Liver (tissue), 9 donors: Measurements from ENCODE around the gene AHDC1. TPM values are rescaled to one million over a fixed set of nuclear protein-coding genes. Genes with fewer than 3 reads are reported as not detected.

Source experiments
- DNase-seq: peaks from one replicate; pipeline ENCODE4 v3.0.0-alpha.2; 2017; ENCODE audit warnings: low spot score
- H3K27ac ChIP-seq, 2 donors: one replicate each; pipeline ENCODE4 v1.7.0; 2013; ENCODE audit warnings: inconsistent platforms in 2 of 2, low read length in 2 of 2, control low read depth in 1 of 2, low read depth in 1 of 2, mild to moderate bottlenecking in 1 of 2
- H3K27me3 ChIP-seq, 4 donors: one replicate each; pipeline versions ENCODE4 v1.6.1 to v1.7.0; 2013; ENCODE audit warnings: low read length in 3 of 4, inconsistent platforms in 1 of 4, mild to moderate bottlenecking in 1 of 4, moderate library complexity in 1 of 4; ENCODE audit not compliant: control insufficient read depth in 4 of 4, insufficient read depth in 4 of 4
- H3K36me3 ChIP-seq, 4 donors: one replicate each; pipeline versions ENCODE4 v1.6.1 to v1.7.0; 2013; ENCODE audit warnings: low read length in 3 of 4, mild to moderate bottlenecking in 3 of 4, low read depth in 1 of 4, moderate library complexity in 1 of 4; ENCODE audit not compliant: control insufficient read depth in 4 of 4, insufficient read depth in 3 of 4
- H3K4me1 ChIP-seq, 4 donors: one replicate each; pipeline versions ENCODE4 v1.6.1 to v1.7.0; 2013; ENCODE audit warnings: low read length in 3 of 4, mild to moderate bottlenecking in 3 of 4, moderate library complexity in 1 of 4; ENCODE audit not compliant: control insufficient read depth in 4 of 4, insufficient read depth in 4 of 4
- H3K4me3 ChIP-seq, 3 donors: one replicate each; pipeline versions ENCODE4 v1.6.1 to v1.7.0; 2013; ENCODE audit warnings: low read length in 3 of 3, control low read depth in 1 of 3, low read depth in 1 of 3, mild to moderate bottlenecking in 1 of 3
- H3K9ac ChIP-seq, 2 donors: one replicate each; pipeline ENCODE4 v1.7.0; 2013; ENCODE audit warnings: low read length in 2 of 2, mild to moderate bottlenecking in 2 of 2, moderate library complexity in 2 of 2, control low read depth in 1 of 2, low read depth in 1 of 2
- H3K9me3 ChIP-seq, 4 donors: one replicate each; pipeline versions ENCODE4 v1.6.1 to v1.7.0; 2013; ENCODE audit warnings: low read length in 3 of 4; ENCODE audit not compliant: control insufficient read depth in 4 of 4
- EGR1 ChIP-seq, 2 donors: IDR thresholded peaks; 2 replicates each; pipeline ENCODE4 v1.6.1; 2016 to 2018; ENCODE audit warnings: antibody characterized with exemption in 2 of 2, low read depth in 2 of 2
- FOXA1 ChIP-seq: IDR thresholded peaks from 2 replicates; pipeline ENCODE4 v1.6.1; 2016; ENCODE audit warnings: antibody characterized with exemption
- FOXA2 ChIP-seq: IDR thresholded peaks from 2 replicates; pipeline ENCODE4 v1.6.1; 2016; ENCODE audit warnings: antibody characterized with exemption
- GABPA ChIP-seq, 2 donors: IDR thresholded peaks in 1 of 2; conservative IDR thresholded peaks in 1 of 2; 2 replicates each; pipeline ENCODE4 v1.6.1; 2016; ENCODE audit warnings: antibody characterized with exemption in 2 of 2, mild to moderate bottlenecking in 1 of 2, moderate library complexity in 1 of 2
- HNF4A ChIP-seq, 2 donors: conservative IDR thresholded peaks; 2 replicates each; pipeline ENCODE4 v1.6.1; 2016; ENCODE audit warnings: antibody characterized with exemption in 2 of 2, mild to moderate bottlenecking in 2 of 2
- HNF4G ChIP-seq: IDR thresholded peaks from 2 replicates; pipeline ENCODE4 v1.6.1; 2016; ENCODE audit warnings: antibody characterized with exemption
- JUND ChIP-seq, 2 donors: IDR thresholded peaks; 2 replicates each; pipeline ENCODE4 v1.6.1; 2016; ENCODE audit warnings: antibody characterized with exemption in 2 of 2
- MAX ChIP-seq: IDR thresholded peaks from 2 replicates; pipeline ENCODE4 v1.6.1; 2016; ENCODE audit warnings: antibody characterized with exemption
- RAD21 ChIP-seq, 2 donors: IDR thresholded peaks; 2 replicates each; pipeline ENCODE4 v1.6.1; 2016; ENCODE audit warnings: antibody characterized with exemption in 2 of 2, mild to moderate bottlenecking in 2 of 2
- RXRA ChIP-seq, 2 donors: IDR thresholded peaks; 2 replicates each; pipeline ENCODE4 v1.6.1; 2017 to 2018; ENCODE audit warnings: antibody characterized with exemption in 2 of 2, mild to moderate bottlenecking in 1 of 2
- SP1 ChIP-seq: IDR thresholded peaks from 2 replicates; pipeline ENCODE4 v1.6.1; 2018; ENCODE audit warnings: antibody characterized with exemption, mild to moderate bottlenecking
- YY1 ChIP-seq: IDR thresholded peaks from 2 replicates; pipeline ENCODE4 v1.6.1; 2016; ENCODE audit warnings: antibody characterized with exemption, mild to moderate bottlenecking
- WGBS: extraction: QIAGEN DNeasy Blood & Tissue Kit; methylation state at CpG from one replicate; pipeline ENCODE4 v1.1.7; 2013; 5-methylcytosine and 5-hydroxymethylcytosine counted together
- polyA plus RNA-seq, 2 donors: library from polyadenylated mRNA; stranded (reverse) in 1 of 2; unstranded in 1 of 2; fragments of 200-250 nt in 1 of 2; fragments of >200 nt in 1 of 2; fragmentation: Nextera tagmentation in 1 of 2; extraction: Ambion mirVana in 1 of 2; gene quantifications; one replicate each; pipeline versions ENCODE4 v1.2.1 to v1.2.3, GENCODE V29; 2013 to 2015
- total RNA-seq, 2 donors: library from RNA; depleted of rRNA; stranded (reverse); fragments of >200 nt; gene quantifications; one replicate each; pipeline ENCODE4 v1.2.3, GENCODE V29; 2014
- TF ChIP-seq, protein P1 (sequence below): IDR thresholded peaks from 2 replicates; pipeline ENCODE4 v1.6.1; 2016; ENCODE audit warnings: antibody characterized with exemption
- TF ChIP-seq, protein P2 (sequence below): fragments of 150-350 bp; IDR thresholded peaks from 2 replicates; pipeline ENCODE4 v1.5.1; 2017; ENCODE audit warnings: improper control_type of control experiment, low read depth, low read length; ENCODE audit not compliant: missing input control
- donor health status: healthy.
- donor health status: healthy.
- donor health status: healthy.
- donor health status: healthy.
- donor health status: healthy.

The AHDC1 gene
- total and polyA plus RNA-seq, 4 donors: 2.4 to 6.5 (median 5.5) TPM

- TF ChIP-seq EGR1 (IDR thresholded peaks at IDR 0.05; ENCODE audit: low read depth in 2 of 2) (no peak), RAD21 (IDR thresholded peaks at IDR 0.05) (no peak), YY1 (no peak), FOXA1 (no peak), HNF4G (no peak)
Measured at GRCh38 chr1:27562534-27563340, 41.2 kb downstream of the AHDC1 start (continued).

DNA sequence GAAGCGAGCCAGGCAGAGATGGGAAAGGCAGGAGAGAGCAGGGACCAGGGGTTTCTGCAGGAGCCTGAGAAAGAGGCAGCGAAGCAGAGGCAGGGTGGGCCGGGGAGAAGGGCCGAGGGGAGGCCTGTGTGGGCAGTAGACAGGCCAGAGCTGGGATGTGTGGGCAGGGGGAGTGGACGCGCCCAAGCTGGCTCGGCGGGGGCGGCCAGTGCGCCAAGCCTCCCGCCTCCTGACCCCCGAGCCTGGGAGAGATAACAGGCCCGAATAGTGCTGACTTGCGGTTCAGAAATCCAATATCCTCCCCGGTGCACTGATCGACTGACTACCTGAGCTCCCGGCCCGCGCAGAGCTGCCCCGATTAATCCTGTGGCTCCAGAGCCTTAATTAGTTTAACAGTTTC is 41.9 kb downstream of the AHDC1 start:
- WGBS: 32% methylated on average over 20 of the region's 20 CpGs
- DNase-seq: no peak
- TF ChIP-seq SP1: no peak
- peak; percentile 11 to 15 for TF ChIP-seq HNF4A (conservative IDR thresholded peaks at IDR 0.05)
- no peaks in the 10 kb centered on the region for H3K9me3 ChIP-seq
- H3K9ac ChIP-seq: peak overlapping the region; percentile 50 to 52
- no peaks in the 10 kb centered on the region for H3K27me3 ChIP-seq
- H3K36me3 ChIP-seq: no peaks in the 10 kb centered on the region
- peak overlapping the region; percentile 85 to 95 for H3K27ac ChIP-seq
- no peak overlapping the region for H3K4me3 ChIP-seq
- H3K4me1 ChIP-seq: peaks cover 38 to 85% (median 64%) of the 10 kb centered on the region in 4 donors

DNA sequence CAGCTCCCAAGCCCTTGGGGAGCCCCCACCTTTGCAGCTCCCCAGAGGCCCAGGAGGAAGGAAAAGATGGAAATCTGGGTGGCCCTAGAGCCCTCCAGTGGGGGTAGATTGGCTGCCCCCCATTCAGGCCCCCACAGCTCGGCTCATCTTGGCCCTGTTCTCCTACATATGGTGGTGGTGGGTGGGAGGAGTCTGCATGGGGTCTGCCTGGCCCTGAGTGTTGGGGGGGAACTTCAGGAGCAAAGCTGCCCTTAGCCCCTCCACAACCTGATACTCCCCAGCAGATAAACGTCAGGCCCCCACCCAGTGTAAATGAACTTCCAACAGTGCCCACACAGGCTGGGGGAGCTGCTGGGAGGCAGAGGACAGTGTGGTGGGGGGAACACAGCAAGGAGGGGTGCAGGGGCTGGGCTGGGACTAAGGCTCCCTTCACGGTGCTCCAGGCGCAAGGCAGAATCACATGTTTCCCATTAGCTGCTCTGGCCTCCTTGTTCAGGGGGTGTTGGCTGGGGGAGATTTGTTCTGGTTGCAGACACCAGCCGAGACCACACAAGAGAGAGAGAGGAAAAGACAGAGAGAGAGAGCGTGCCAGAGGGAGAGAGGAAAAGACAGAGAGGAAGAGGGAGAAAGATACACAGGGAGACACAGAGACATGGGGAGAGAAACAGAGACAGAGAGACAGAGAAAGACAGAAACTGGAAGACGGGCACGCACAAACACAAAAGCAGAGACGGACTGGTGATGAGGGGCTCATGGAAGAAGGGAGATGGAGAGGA is 42.6 kb downstream of the AHDC1 start:
- Histone ChIP-seq H3K9ac (peak overlapping the region in 1 of 2 donors; percentile 50), H3K4me1 (peaks cover 41 to 82% (median 65%) of the 10 kb centered on the region in 4 donors), H3K27ac (peak overlapping the region; percentile 85 to 95), H3K9me3 (no peaks in the 10 kb centered on the region), H3K4me3 (no peak overlapping the region), H3K27me3 (no peaks in the 10 kb centered on the region), H3K36me3 (no peaks in the 10 kb centered on the region)
- DNase-seq: no peak
- TF ChIP-seq RXRA (IDR thresholded peaks at IDR 0.05) (no peak), MAX (no peak), JUND (IDR thresholded peaks at IDR 0.05) (no peak), HNF4A (conservative IDR thresholded peaks at IDR 0.05) (no peak), FOXA2 (no peak), FOXA1 (no peak), HNF4G (no peak), GABPA (IDR thresholded peaks at IDR 0.05 in 1 of 2, conservative IDR thresholded peaks at IDR 0.05 in 1 of 2) (no peak)
- TF ChIP-seq, protein P1, sequence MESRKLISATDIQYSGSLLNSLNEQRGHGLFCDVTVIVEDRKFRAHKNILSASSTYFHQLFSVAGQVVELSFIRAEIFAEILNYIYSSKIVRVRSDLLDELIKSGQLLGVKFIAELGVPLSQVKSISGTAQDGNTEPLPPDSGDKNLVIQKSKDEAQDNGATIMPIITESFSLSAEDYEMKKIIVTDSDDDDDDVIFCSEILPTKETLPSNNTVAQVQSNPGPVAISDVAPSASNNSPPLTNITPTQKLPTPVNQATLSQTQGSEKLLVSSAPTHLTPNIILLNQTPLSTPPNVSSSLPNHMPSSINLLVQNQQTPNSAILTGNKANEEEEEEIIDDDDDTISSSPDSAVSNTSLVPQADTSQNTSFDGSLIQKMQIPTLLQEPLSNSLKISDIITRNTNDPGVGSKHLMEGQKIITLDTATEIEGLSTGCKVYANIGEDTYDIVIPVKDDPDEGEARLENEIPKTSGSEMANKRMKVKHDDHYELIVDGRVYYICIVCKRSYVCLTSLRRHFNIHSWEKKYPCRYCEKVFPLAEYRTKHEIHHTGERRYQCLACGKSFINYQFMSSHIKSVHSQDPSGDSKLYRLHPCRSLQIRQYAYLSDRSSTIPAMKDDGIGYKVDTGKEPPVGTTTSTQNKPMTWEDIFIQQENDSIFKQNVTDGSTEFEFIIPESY: no peak
- TF ChIP-seq, protein P2, sequence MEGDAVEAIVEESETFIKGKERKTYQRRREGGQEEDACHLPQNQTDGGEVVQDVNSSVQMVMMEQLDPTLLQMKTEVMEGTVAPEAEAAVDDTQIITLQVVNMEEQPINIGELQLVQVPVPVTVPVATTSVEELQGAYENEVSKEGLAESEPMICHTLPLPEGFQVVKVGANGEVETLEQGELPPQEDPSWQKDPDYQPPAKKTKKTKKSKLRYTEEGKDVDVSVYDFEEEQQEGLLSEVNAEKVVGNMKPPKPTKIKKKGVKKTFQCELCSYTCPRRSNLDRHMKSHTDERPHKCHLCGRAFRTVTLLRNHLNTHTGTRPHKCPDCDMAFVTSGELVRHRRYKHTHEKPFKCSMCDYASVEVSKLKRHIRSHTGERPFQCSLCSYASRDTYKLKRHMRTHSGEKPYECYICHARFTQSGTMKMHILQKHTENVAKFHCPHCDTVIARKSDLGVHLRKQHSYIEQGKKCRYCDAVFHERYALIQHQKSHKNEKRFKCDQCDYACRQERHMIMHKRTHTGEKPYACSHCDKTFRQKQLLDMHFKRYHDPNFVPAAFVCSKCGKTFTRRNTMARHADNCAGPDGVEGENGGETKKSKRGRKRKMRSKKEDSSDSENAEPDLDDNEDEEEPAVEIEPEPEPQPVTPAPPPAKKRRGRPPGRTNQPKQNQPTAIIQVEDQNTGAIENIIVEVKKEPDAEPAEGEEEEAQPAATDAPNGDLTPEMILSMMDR: no peak
- 69% methylated on average over 9 of the region's 9 CpGs for WGBS
